HG03469 (cell line): ENCODE results near the gene SPTB.
"Not testable (repeated sequence)": the region's sequence is repeated elsewhere in the genome, so short reads cannot be mapped to it uniquely, and the experiment has no call there.

Experiments used
- ATAC-seq: cut with Tn5 transposase; IDR thresholded peaks from one replicate; pipeline ENCODE4 v1.9.1; 2021; ENCODE audit warnings: mild to moderate bottlenecking, moderate library complexity, moderate number of reproducible peaks; ENCODE audit not compliant: unreplicated experiment

Gene SPTB

DNA sequence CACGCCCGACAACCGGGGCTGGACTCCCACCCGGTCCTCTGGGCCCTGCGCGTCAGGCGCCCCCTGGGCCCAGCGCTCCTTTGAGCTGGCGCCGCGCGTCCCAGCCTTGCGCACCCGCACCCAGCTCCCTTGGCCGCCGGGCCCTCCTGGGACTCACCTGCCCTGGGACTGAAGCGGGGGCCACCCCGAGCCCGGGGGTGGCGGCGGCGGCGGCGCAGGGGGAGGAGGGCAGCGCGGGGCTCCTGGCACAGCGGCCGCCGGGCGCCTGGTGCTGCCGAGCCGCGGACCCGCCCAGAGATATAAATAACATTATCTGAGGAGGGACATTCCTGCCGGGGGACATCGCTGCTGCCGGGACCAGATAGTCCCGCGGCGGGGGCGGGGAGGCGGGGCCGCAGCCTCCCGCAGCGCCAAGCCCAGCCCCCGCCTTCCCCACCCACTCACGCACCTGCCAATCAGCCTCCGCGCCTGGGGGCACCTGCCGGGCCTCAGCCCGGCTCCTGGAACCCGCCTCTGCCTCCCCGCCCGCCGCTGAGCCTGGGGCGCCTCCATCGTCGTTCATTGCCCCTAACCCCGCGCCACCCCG is at the start of gene SPTB:
Gene SPTB (minus strand): TSS at position 273 of the 586 bp plus-strand sequence. CDS start 56,813 bp downstream, outside the sequence.
- no peak for ATAC-seq

DNA sequence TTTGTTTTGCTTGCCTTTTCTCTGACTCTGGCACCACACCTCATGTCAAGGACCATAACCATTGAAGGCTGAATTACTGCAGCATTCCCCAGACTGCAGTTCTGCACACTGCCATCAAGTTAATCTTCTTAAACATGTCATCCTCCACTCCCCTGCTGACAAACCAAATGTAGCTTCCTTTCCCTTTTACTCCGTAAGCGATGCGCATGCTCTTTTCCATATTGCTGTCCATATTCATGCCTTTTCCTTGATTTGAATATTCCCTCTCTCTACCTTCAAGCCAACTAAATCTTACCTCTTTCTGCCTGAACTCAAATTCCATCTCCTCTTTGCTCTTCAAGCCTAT is 49.3 kb upstream of the SPTB start:
- ATAC-seq = no peak

DNA sequence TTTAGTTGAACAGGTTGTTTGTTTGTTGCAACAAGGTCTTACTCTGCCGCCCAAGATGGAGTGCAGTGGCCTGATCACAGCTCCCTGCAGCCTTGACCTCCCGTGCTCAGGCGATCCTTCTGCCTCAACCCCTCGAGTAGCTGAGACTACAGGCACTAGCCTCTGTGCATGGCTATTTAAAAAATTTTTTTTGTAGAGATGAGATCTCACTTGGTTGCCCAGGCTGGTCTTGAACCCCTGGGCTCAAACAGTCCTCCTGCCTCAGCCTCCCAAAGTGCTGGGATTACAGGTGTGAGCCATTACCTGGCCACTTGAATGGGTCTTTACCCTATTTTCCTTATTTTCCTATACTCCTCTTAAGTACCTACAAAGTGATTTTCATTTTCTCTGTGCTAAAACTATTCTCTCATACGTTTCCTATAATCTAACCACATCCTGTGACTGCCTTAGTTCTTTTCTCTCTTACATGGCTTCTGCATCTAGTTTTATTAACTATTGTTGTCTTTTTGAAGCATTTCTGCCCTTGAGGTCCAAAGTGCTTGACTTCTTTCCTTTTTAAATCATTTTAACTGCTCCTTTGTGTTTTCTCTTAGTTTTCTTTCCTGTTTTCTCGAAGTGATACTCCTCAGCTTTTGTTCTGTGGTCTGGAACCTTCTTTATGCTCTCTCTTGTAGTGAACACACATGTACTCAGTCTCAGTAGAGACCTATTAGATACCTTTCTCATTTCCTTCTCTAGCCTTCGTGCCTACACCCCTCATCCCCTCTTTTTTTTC is 48.7 kb upstream of the SPTB start:
- ATAC-seq = peak; percentile 56

DNA sequence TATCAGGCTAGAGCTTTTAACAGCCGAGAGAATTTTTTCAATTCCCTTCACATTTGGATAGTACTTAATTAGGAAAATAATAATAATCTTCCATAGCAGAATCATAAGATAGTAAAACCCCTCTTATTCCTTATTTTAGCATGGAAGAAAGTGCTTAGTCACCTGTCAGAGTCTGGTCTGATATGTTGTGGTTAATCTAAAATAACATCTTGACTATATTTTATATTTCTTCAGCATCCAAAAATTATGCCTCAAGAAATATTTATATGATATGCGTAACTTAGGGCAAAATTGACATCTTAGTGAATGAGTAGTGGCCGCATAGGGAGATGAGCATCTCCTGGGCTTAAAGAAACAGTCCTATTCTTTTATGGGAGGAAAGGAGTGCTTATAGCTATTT is 47.3 kb upstream of the SPTB start:
- ATAC-seq = no peak

DNA sequence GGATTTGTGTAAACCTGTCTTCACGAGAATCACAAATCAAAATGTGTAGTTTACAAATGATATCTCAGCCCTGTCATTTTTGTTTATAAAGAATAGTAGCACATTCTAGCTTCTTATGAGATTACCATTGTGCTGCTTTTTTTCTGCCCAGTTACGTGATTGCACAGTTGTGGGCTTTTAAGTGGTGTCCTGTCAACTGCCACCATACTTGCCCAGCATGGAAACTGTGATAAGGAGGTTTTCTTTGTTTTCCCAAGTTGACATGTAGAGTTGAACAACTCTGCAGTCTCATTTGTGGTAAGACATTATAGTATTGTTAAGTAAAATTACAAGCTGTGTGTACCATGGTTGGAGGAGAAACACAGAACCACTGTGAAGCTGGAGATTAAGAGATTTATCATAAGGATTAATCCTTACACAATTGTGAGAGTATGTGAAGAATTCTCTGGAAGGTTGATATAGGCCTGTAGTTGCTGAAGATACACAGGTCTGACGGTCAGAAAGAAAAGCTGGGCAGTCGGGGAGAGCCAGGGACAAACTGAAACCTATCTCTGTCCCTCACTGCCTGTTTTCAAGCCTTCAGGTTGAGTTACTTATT is 46.8 kb upstream of the SPTB start:
- ATAC-seq = no peak

DNA sequence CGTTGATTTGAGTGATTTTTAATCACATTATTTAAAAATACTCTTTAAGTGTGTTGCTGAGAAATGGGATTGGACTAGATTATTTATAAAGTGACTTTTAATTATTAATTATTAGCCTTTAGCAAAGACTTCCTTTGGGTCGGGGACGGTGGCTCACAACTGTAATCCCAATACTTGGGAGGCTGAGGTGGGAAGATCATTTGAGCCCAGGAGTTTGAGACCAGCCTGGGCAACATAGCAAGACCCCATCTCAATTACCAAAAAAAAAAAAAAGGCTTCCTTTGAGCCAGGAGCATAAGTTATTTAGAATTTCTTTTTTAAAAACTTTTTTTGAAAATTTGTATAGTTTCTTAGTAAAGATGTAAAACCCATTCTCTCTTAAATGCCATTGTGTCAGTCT is 43.3 kb upstream of the SPTB start:
- ATAC-seq = no peak

DNA sequence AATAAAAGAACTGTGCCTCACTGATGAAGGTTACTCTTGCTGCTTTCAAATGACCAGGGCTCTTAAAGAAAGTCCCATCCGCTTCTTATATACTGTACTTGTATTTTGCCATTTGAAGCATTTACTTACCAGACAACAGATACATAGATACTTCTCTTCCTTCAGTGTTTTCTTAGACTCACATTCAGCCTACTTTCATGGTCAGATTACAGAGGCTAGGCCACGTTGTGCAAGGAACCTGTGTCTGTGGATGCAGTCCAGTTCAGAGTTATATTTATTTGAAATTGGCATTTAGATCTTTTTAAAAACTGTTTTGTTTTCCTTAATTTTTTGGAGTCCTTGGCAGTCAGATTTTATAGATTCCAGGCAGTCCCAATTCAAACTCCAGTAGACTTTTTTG is 40.8 kb upstream of the SPTB start:
- ATAC-seq = no peak

DNA sequence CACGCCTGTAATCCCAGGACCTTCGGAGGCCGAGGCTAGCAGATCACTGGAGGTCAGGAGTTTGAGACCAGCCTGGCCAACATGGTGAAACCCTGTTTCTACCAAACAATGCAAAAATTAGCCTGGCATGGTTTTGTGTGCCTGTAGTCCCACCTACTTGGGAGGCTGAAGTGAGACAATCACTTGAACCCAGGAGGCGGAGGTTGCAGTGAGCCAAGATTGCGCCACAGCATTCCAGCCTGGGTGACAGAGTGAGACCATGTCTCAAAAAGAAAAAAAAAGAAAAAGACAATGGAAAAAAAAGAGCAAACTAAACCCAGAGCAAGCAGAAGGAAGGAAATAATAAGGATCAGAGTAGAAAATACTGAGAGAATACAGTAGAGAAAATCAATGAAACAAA is 39.9 kb upstream of the SPTB start:
- ATAC-seq = no peak

DNA sequence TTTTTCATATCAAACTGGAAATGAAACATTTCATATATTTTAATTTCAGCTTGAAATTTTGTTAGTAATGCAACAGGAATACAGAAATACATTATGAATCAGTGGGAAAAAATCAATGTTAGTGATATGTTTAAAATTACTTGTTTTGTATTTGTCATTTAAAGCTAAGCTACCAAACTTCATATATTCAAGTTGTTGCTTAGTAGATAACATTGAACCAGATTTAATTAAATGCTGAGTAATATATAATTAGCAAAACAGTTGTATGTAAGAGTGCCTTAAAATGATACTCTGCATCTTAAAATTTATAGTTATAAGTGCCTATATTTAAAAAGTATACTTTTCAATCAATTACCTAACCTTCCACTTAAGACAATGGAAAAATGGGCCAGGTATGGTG is 39.5 kb upstream of the SPTB start:
- no peak for ATAC-seq

DNA sequence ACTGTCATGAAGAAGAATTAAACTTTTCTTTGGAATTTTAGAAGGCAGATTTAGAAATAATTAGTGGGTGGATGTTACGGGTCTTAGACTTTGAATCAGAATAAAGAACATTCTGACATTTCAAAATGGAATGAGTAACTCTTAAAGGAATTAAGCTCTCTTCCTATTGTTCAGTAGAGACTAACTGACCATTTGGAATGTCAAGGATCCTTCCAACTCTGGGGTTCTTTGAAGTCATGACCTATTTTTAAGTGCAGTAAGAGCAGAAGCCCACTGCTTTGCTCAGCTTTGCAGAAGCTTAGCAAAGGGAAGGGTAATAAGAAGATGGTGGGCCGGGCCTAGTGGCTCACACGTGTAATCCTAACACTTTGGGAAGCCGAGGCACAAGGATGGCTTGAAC is 38.5 kb upstream of the SPTB start:
- no peak for ATAC-seq

DNA sequence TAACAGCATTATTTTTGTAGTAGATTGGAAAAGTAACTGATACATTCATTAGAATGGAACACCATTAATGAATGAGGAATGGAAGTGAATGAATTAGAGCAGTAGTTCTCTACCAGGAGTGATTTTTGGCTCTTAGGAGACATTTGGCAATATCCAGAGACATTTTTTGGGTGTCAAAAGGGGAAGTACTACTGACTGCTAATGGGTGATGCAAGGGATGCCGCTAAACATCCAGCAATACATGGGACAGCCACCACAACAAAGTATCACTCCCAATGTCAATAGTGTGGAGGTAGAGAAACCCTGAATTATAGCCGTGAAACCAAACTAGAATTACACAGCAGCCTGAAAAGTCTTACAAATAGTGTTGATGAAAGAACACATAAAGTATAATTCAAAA is 36.1 kb upstream of the SPTB start:
- no peak for ATAC-seq

DNA sequence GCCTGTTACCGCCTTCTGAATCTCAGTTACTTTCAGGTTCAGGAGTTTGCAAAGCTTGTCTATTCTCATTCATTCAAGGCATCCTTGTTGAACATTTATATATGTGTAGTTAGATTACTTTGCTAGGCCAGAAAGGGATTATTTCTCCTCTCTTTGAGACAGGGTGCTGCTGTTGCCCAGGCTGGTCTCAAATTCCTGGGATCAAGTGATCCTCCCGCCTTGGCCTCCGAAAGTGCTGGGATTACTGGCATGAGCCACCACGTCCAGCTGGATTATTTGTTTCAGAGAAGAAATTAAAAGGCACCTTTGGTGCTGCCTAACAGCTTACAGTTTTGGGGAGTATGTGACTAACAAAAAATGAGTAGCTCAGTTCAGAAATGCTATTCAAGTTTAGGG is 35.3 kb upstream of the SPTB start:
- ATAC-seq = no peak

DNA sequence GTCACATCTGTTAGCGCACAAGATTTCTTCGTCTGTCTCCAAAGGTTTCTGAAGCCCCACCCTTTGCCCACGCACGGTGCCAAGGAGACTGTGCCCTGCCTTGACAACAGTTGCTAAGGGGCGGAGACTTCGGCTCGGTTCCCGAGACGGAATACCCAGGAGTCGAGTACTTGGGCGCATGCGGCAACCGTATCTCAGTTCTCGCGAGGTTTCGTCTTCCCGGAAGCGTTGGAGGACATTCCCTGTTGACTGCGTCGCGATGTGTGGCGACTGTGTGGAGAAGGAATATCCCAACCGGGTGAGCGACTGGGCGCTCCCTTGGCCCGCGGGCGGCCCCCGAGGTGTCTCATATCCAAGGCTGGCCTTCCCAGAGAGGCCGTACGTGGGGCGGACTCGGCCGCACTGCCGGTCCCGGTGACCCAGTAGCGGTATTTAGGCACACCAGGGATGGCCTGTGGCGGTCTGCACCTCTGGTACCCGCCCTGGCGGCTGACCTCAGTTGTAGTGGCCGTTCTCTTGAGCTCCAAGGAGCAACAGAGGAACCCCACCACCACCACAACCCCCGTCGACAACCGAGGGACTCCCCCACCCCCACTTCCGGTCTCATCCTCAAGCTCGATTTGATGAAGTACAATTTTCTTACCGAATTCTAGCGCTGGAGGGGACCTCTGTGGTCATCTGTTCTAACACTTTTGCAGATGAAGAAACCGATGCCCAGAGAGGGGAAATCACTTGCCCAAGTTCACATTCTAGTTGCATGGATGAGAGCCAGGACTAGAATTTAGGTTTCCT is 34.7 kb upstream of the SPTB start, which contains the start of gene CHURC1:
Gene CHURC1 (plus strand): TSS at position 219 of the 792 bp plus-strand sequence. CDS start 41 bp downstream, at position 260.
- ATAC-seq = peak; percentile 91

DNA sequence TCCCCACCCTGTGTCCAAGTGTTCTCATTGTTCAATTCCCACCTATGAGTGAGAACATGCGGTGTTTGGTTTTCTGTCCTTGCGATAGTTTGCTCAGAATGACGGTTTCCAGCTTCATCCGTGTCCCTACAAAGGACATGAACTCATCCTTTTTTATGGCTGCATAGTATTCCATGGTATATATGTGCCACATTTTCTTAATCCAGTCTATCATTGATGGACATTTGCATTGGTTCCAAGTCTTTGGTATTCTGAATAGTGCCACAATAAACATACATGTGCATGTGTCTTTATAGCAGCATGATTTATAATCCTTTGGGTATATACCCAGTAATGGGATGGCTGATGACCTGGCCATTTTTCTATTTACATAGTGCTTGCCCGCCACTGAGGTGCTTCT is 33.8 kb upstream of the SPTB start:
- not testable (repeated sequence) for ATAC-seq

DNA sequence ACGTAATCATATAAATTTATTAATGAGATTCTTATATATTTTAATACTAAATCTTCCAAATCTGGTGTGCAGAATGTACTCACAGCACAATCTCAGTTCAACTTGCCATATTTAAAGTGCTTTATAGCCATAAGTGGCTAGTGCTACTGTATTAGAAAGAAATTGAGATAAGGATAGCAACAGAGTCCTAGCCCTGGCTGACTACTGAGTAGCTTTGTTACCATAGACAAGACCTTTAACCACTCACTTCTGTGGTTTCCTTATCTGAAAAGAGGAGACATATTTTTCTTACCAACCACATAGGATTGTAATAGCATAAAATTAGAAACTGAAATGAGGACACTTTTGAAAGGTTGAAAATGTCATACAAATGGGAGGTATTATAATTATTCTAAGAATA is 32.6 kb upstream of the SPTB start:
- ATAC-seq = no peak

DNA sequence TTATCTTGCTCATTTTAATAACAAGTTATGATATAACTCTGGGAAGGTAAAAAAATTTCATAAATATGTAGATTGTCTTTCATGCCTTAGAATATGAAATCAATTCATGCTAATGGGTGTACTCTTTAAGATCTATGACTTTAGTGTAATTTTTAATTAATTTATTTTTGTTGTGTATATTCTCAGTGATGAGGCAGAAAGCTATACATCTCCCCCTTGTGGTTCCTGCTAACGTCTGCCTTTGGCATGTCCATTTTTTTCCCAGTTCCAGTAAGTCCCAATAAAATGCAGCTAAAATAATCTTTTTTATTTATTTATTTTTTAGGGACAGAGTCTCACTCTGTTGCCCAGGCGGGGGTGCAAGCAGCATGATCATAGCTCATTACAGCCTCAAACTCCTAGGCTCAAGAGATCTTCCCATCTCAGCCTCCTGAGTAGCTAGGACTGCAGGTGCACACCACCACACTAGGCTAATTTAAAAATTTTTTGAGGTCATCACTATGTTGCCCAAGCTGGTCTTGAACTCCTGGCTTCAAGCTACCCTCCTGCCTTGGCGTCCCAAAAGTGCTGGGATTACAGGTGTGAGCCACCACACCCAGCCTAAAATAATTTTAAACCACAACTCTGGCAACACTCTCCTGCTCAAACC is 31.3 kb upstream of the SPTB start:
- no peak for ATAC-seq

DNA sequence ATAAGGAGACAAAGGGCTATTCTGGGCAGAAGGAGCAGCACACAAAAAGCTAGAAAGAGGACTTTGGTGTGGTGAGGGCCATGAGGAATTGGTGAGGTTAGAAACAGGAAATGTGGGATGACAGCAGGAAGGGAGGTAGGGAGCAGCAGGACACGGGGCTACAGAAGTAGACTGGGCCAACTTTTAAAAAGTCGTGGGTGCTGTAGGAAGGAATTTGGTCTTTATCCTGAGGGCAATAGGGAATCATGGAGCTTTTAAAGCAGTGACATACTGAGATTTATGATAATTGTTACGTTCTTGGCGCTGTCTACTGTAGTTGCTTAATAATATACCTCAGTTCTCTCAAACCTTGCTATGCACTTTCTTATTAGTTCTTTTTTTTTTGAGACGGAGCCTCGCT is 26.3 kb upstream of the SPTB start:
- ATAC-seq = no peak

DNA sequence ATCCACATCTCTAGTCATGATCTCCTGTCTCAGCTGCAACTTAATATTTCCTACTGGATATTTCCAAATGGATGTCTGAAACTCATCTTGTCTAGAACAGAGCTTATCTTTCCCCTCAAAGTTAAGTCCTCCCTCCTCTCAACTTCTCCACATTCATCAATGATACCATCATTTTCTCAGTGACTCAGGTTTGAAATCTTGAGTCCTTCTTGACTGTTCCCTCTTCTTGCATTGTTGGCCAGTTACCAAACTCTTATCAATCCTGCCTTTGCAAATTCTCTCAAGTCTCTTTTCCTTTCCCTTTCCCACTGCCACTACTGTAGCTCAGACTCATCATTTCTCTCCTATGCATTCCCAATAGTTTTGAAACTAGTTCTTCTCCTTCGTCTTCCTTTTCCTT is 20.3 kb upstream of the SPTB start:
- ATAC-seq = no peak

DNA sequence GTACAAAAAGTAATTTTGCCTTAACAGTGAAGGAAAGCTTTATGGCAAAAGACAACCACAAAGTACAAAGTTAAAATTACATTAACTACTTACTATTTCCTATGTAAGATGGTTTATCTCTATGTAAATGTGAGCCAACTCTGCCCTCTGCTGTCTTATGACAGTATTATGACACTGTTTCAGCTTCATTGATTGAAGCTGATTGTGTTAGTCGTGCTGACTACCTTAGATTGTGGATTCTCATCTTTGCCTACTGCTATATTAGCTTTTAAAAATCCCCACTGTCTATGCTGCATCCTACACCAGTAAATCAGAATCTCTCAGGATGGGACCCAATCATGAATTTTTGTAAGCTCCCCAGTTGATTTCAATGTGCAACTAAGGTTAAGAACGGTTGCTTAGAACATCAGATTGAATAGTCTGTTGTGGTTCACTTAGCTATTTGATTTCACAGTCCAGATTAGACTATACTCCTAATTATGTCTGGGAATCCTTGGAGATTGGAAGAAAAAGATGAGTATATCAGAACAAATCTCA is 12.2 kb upstream of the SPTB start:
- ATAC-seq = no peak

DNA sequence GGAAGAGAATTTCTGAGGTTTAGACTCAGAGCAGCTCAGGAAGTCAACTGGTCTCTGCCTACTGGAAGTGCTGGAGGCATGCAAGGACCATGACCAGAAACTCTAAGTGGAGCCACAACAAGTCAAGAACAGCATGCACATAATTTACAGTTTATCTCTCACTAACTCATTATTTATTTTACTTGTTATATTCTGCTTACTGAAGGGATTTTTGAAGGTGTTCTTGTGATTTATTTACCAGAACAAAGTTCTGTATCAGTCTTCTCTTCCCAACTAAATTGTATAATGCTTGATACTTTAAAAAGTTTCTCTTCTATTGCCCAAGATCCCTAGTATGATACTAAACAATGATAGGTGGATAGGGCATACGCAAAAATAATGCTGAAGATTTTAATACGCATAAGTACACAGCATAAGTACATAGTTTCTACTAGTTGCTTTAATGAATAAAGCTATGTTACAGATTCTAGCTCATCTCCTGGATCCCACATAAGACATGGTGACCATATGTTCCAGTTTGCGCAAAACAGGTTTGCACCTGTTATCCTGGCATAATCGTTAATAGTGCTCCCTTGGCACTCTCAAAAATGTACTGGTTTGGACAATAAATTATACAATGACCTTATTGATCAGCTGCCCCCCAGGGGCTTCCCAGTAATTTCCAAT is 11.6 kb upstream of the SPTB start:
- ATAC-seq = no peak
